GM12872 (cell line): ENCODE data around the gene SFT2D1.

Experiments used
- TF ChIP-seq, protein P1 (sequence below): IDR thresholded peaks from 3 replicates; pipeline ENCODE4 v1.5.1; 2011; ENCODE audit warnings: low read depth, mild to moderate bottlenecking, low read length, moderate library complexity; ENCODE audit not compliant: insufficient read depth

Gene SFT2D1

DNA sequence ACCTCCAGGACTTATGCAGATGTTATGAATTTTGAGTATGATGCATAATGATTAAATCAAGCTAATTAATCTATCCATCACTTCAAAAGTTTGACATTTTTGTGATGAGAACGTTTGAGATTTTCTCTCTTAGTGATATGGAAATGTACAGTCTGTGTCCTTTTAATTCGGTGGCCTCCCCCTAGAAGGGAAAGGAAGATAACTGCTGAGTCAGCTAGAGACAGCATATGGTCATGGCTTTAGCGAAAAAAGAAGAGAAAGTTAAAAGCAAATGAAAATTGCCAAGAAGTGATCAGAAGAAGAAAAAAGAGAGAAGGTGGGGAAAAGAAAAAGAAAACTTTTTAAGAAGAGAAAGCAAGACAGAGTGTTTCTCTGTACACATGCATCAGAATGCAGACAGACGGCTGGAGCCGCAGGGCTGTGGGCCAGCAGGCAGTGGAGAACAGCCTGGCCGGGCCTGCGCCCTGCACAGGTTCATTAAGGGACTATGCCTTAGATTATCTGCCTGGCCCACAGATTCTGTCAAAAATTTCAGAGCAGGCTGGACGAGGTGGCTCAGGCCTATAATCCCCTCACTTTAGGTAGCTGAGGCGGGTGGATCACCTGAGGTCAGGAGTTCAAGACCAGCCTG lies 41.9 kb downstream of the SFT2D1 start:
- TF ChIP-seq, protein P1, sequence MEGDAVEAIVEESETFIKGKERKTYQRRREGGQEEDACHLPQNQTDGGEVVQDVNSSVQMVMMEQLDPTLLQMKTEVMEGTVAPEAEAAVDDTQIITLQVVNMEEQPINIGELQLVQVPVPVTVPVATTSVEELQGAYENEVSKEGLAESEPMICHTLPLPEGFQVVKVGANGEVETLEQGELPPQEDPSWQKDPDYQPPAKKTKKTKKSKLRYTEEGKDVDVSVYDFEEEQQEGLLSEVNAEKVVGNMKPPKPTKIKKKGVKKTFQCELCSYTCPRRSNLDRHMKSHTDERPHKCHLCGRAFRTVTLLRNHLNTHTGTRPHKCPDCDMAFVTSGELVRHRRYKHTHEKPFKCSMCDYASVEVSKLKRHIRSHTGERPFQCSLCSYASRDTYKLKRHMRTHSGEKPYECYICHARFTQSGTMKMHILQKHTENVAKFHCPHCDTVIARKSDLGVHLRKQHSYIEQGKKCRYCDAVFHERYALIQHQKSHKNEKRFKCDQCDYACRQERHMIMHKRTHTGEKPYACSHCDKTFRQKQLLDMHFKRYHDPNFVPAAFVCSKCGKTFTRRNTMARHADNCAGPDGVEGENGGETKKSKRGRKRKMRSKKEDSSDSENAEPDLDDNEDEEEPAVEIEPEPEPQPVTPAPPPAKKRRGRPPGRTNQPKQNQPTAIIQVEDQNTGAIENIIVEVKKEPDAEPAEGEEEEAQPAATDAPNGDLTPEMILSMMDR, result no peak

DNA sequence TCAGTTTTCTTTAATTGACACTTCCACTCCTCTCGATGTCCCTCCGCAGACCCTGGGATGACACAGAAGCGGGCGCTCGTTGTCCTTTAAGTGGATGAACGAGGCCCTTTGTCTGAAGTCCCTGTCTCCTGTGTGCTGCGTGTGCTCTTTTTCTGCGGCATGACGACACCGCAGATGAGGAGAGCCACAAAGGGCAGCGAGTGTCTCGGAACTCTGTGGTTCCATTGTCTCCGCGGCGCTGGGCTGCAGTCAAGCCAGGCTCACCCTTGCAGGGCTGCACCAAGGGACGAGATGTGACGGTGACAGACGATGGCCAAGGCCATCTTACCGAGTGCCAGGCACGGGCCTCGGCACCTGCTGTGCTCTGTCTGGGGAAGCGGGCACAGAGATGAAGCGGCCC lies 44.7 kb downstream of the SFT2D1 start:
- TF ChIP-seq, protein P1, result no peak

DNA sequence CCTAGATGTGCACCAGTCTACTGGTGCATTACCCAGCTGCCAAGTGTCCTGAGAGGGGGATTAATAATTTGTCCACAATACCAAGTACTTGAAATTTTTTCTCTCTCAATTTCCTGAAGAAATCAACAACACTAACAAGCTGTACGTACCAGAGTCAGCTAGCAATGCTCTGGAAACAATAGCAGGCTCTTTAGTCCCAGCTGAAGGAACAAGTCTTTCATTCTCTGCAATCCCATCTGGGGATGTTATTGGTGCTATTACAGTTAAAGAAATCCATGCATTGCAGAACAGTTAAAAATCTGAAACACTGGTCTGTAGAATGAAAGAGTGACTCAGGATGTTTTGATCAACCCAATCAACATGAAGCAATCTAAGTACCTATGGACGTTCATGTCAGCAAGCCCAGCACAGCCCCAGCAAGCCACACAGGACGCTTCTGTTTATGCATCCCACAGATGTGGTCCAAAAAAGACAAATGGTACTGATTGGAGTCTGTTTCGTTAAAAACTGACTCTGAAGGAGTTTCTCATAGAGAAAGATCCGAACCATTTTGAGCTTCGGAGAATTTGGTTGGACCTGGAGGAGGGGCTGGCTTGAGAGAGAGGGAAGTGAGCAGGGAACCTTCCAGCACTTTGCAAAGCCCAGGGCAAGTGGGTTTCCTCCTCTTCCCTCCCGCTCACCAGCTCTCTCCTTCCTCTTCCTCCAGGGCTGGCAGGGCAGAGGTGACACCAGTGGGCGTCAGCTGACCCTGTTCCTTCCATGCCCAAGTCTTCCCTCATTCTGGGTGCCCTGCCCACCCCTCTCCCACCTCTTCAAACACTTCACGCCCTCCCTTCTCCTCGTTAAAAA lies 46.1 kb downstream of the SFT2D1 start:
- TF ChIP-seq, protein P1, result no peak

DNA sequence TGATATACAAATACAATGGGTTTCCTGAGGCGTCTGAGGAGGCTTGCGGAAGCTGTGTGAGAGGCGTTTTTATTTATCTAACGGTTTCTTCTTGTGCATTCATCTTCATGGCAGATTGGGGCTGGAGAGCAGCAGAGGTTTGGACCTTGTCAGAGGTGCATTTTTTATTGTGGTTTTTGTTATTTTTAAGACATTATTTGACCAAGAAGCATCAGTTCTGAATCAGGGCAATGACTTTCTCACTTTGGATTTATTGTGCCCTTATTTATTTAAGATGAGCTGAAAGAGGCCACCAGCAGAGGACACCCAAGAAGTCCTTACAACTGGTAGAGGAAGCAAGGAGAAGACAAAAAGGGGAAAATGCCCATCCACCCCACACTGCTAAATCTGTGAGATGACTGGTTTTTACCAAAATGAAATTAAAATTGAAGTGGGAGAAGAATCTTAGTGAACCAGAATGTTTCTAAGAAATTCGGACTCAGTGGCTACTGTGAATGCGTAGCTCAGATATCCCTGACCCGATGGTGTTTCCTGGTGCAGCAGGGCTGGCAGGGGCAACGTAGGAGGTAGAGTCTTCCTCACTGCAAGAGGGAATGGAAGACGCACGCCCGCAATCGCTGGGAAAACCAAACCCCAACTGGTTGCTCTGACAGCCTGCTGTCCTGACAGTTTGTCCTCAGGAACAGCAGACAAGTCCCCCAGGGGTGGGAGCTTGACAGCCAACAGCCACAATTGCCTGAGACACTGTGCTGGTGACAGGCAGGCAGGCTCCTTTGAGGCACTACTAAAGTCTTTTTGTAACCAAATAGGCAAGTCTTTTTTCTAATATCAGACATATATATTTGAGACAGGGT lies 48.4 kb downstream of the SFT2D1 start:
- TF ChIP-seq, protein P1, result no peak

DNA sequence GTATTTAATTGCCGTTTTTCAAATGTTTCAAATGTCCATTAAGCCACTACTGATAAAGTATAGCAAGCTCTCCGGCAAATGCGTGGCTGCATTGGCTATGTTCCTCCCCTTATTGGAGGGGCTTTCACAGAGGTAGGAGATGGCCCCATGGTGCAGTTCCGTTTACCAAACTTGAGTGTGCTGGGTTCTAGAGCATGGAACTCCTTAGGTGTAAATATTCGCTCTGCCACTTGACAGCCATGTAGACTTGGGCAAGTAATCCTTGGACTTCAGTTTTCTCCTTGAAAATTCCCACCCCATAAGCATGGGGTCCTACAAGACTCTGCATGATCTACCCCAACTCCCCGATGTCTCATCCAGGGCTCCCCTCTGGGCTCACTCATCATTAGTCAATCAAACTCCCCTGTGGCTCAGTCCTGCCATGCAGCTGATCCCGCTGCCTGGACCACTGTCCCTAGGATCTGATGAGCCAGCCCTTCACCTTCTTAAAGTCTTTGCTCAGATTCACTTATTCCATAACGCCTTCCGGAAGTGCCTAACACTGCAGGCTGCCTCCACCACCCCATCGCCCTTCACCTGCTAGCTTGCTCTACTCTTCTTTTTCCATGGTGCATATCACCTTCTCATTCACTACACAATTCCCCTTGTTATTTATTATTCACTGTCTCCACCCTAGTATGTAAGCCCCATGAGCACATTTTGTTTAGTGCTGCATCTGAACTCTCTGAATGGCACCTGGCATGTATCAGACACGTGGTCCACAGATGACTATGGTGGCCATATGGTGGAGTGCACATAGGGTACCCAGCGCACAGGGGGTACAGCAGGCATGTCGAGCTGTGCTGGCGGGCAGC lies 52.9 kb downstream of the SFT2D1 start:
- TF ChIP-seq, protein P1, result no peak

DNA sequence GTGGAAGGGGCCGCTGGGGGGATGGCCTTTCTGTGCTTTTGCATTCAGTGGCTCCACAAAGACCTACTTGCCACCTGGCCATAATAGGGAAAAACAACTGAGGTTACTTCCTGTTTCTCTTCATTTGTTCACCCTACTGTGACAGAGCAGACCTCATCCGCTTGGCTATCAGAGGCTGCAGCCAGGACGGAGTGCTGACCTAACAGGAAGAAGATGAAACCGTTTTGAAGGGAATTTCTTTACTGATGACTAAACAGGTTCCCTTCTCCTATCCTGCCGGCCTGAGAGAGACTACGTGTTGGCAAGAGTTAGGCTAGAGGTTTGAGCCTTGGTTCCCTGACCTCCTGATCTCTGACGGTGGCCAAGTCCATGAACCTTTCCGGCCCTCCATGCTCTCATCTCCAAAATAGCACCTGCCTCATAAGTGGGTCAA lies 55.5 kb downstream of the SFT2D1 start:
- TF ChIP-seq, protein P1, result no peak
